ENCODE results near the gene ATRIP. TPM values are rescaled to one million over a fixed set of nuclear protein-coding genes. Genes with fewer than 3 reads are reported as not detected.
A peak's percentile ranks its signal among the peaks of the same experiment; 100 is the strongest.

The ATRIP gene
- total RNA-seq, 3 donors from 2014 or later: 17.3 to 17.6 (median 17.5) TPM

- H3K9me3 Mint-ChIP-seq: no peaks in the 10 kb centered on the region
- no peaks in the 10 kb centered on the region for H3K27me3 Mint-ChIP-seq (ENCODE audit: low read depth)
- H3K4me1 Mint-ChIP-seq (ENCODE audit: low read depth): peaks cover 42% of the 10 kb centered on the region
- peaks cover 10% of the 10 kb centered on the region for H3K36me3 Mint-ChIP-seq (ENCODE audit: insufficient read depth)
- DNase-seq: no peak
- no peak overlapping the region for H3K4me3 Mint-ChIP-seq
- ATAC-seq: no peak
Measured at GRCh38 chr3:48501196-48501595, 54.7 kb downstream of the ATRIP start.

DNA sequence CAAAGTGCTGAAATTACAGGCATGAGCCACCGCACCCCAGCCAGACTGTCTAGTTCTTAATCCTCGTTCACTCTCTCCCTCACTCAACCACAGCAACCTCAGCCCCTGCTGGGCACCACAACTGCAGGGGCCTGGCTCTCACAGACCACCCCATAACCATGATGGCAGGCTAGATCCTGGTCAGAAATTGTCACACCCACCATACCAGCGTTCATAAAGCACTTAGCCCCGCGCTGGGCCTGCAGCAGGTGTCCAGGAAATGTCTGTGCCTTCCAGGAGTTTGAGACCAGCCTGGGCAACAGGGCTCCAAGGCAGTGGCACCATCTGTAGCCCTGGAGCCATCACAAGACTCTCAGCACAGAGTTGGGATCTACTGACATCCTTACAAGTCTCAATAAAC is 55.6 kb downstream of the ATRIP start:
- Mint-ChIP-seq H3K4me1 (ENCODE audit: low read depth) (peaks cover 50% of the 10 kb centered on the region), H3K4me3 (peak overlapping the region; percentile 84), H3K9me3 (no peaks in the 10 kb centered on the region), H3K27me3 (ENCODE audit: low read depth) (no peaks in the 10 kb centered on the region), H3K36me3 (ENCODE audit: insufficient read depth) (peaks cover 10% of the 10 kb centered on the region)
- no peak for DNase-seq
- no peak for ATAC-seq

- Mint-ChIP-seq H3K4me3 (peak overlapping the region; percentile 84), H3K9me3 (no peaks in the 10 kb centered on the region), H3K4me1 (ENCODE audit: low read depth) (peaks cover 56% of the 10 kb centered on the region), H3K36me3 (ENCODE audit: insufficient read depth) (peaks cover 9% of the 10 kb centered on the region), H3K27me3 (ENCODE audit: low read depth) (no peaks in the 10 kb centered on the region)
- ATAC-seq (no peak), DNase-seq (no peak)
Measured at GRCh38 chr3:48502728-48503168, 56.2 kb downstream of the ATRIP start.

GRCh38 chr3:48503401-48504050 is 57.0 kb downstream of the ATRIP start:
- Mint-ChIP-seq H3K27me3 (ENCODE audit: low read depth) (no peaks in the 10 kb centered on the region), H3K36me3 (ENCODE audit: insufficient read depth) (peaks cover 4% of the 10 kb centered on the region), H3K4me1 (ENCODE audit: low read depth) (peaks cover 57% of the 10 kb centered on the region), H3K9me3 (no peaks in the 10 kb centered on the region), H3K4me3 (peak overlapping the region; percentile 84)
- ATAC-seq (peak in 1 of 2 donors; percentile 1), DNase-seq (no peak)

DNA sequence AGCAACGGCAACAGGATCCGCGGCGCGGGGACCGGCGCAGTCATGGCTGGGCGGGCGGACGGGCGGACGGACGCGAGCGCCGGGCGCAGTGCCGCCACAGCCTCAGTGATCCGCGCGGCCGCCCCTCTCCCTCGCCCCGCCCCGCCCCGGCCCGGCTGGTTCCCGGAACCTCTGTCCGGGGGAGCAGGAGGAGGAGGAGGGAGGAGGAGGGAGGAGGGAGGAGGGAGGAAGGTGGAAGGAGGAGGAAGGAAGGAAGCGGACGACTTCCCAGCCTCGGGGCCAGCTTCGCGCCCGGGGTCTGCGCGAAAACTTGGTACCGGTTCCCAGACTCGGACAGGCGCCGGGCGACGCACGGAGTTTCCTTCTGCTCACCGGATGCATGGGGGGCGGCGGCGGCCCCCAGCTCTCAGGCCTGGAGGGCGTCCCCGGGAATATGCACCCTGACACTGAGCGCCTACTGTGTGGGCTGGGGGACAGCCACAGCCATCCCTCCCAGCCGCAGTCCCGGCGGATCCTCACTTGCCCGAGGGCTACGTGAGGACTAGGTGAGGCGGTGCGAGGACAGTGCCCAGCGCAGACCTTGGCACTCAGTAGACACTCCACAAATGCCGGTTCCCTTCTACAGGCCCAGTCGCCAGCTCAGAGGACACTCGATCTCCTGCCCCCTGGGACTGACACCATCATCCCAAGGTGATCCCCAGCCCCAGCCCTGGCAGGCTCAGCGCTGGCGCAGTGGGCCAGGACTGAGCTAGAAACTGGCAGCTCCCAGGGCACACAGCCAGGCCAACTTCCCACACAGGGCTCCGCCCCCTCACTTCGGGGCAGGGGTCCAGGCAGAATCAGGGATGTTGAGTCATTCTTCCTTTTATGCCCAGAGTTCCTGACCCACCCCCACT is 57.8 kb downstream of the ATRIP start, which contains the start of gene SHISA5:
Gene SHISA5, minus strand, starts transcription at position 124 of the 896 bp plus-strand sequence. Its CDS starts 80 bp downstream, at position 44.
- peak; percentile 40 for DNase-seq
- H3K9me3 Mint-ChIP-seq: no peaks in the 10 kb centered on the region
- H3K4me3 Mint-ChIP-seq: peak within 1 kb of the TSS; percentile 84
- H3K4me1 Mint-ChIP-seq (ENCODE audit: low read depth): peaks cover 57% of the 10 kb centered on the region
- peaks cover 4% of the 10 kb centered on the region for H3K36me3 Mint-ChIP-seq (ENCODE audit: insufficient read depth)
- no peaks in the 10 kb centered on the region for H3K27me3 Mint-ChIP-seq (ENCODE audit: low read depth)
- peak; percentile 72 to 73 for ATAC-seq

DNA sequence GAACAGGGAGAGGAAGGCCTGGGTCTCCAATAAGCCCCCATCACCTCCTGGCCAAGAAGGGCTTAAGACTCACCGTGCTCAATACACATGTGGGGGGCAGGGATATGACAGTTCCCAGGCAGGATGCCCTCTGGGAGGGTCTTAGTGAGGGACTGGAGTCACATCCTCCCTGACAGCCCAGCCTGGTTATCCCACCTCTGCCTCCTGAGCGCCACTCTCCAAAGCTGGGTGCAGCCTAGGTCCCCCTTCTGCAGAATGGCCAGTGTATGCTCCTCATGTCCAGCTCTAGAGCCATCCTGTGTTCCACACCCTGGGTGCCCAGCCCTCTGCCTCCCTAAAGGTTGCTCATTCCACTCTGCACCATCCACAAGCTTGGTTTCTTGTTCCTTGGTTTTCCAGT is 58.6 kb downstream of the ATRIP start:
- ATAC-seq (no peak), DNase-seq (no peak)
- Mint-ChIP-seq H3K27me3 (ENCODE audit: low read depth) (no peaks in the 10 kb centered on the region), H3K9me3 (no peaks in the 10 kb centered on the region), H3K36me3 (ENCODE audit: insufficient read depth) (peaks cover 2% of the 10 kb centered on the region), H3K4me3 (peak overlapping the region; percentile 84), H3K4me1 (ENCODE audit: low read depth) (peaks cover 57% of the 10 kb centered on the region)

- no peak for DNase-seq
- Mint-ChIP-seq H3K9me3 (no peaks in the 10 kb centered on the region), H3K27me3 (ENCODE audit: low read depth) (no peaks in the 10 kb centered on the region), H3K4me3 (peak overlapping the region; percentile 48), H3K36me3 (ENCODE audit: insufficient read depth) (no peaks in the 10 kb centered on the region), H3K4me1 (ENCODE audit: low read depth) (peaks cover 54% of the 10 kb centered on the region)
- ATAC-seq: no peak
Measured at GRCh38 chr3:48505968-48506504, 59.5 kb downstream of the ATRIP start.

DNA sequence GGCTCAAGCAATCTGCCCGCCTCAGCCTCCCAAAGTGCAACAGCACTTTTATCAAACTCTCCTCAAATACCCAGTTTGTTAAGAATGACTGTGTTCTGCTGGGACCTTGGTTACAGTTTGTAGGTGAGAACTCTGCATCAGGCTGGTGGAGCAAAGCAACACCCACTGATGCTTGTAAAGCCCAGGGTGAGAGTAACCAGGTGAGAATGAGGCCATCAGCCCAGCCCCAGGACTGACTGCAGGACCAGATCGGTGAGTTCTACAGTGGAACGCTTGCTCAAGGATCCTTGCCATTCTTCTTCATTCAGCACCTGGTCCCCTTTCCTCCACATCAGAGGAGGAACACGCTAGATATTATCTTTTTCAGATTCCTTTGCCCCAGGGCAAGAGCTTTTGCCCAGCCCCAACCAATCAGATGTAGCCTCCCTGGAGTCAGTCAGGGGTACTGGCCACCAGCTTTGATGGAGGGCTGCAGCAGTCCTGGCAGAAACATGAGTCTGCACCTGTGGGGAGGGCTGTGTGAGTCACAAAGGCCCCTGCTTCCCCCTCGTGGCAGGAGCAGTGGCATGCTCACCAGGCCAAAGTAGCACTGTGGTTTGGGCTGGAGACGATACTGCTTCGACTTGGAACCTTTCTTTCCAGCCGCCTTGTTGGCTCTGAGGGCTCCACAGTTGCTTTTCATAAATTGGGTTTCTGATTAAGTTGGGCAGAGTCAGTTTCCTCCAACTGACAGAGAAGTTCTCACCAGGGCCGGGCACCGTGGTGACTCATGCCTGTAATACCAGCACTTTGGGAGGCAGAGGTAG is 60.9 kb downstream of the ATRIP start:
- Mint-ChIP-seq H3K27me3 (ENCODE audit: low read depth) (no peaks in the 10 kb centered on the region), H3K4me3 (peak overlapping the region; percentile 49), H3K36me3 (ENCODE audit: insufficient read depth) (no peaks in the 10 kb centered on the region), H3K9me3 (no peaks in the 10 kb centered on the region), H3K4me1 (ENCODE audit: low read depth) (peaks cover 51% of the 10 kb centered on the region)
- peak; percentile 81 to 82 for ATAC-seq
- DNase-seq: peak; percentile 67

DNA sequence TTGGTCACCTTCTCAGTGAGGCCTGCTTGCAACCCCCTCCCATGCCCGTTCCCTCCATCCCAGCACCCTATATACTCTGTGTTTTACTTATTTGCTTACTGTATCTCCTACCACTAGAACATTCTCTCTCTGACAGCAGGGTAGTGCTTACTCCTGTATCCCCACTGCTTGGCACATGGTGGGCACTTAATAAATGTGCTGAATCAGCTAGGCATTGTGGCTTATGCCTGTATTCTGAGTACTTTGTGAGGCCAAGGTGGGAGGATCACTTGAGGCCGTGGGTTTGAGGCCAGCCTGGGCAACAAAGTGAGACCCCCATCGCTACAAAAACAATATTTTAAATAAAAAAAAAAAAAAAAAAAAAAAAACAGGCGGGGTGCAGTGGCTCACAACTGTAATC is 65.0 kb downstream of the ATRIP start:
- no peaks in the 10 kb centered on the region for H3K36me3 Mint-ChIP-seq (ENCODE audit: insufficient read depth)
- no peaks in the 10 kb centered on the region for H3K9me3 Mint-ChIP-seq
- H3K4me1 Mint-ChIP-seq (ENCODE audit: low read depth): peaks cover 60% of the 10 kb centered on the region
- no peak overlapping the region for H3K4me3 Mint-ChIP-seq
- DNase-seq (no peak), ATAC-seq (no peak)
- no peaks in the 10 kb centered on the region for H3K27me3 Mint-ChIP-seq (ENCODE audit: low read depth)

GRCh38 chr3:48514431-48515227 is 68.1 kb downstream of the ATRIP start:
- no peak for DNase-seq
- Mint-ChIP-seq H3K4me1 (ENCODE audit: low read depth) (peaks cover 77% of the 10 kb centered on the region), H3K9me3 (no peaks in the 10 kb centered on the region), H3K4me3 (peak overlapping the region; percentile 26), H3K36me3 (ENCODE audit: insufficient read depth) (no peaks in the 10 kb centered on the region), H3K27me3 (ENCODE audit: low read depth) (no peaks in the 10 kb centered on the region)
- peak; percentile 42 to 55 for ATAC-seq

Other genes with a start within 250 kb of the ATRIP start
- gene CAMP, start 223.2 kb upstream of the ATRIP start, total RNA-seq: not detected
- gene ZNF589, start 205.6 kb upstream of the ATRIP start, total RNA-seq: 10 to 100 TPM; 21.4 to 22.5 (median 21.5) TPM
- 10 to 100 TPM; 35.4 to 44.1 (median 37.9) TPM for gene NME6, start 145.4 kb upstream of the ATRIP start, total RNA-seq
- not detected for gene SPINK8, start 113.1 kb upstream of the ATRIP start, total RNA-seq
- not detected for gene FBXW12, start 74.5 kb upstream of the ATRIP start, total RNA-seq
- gene PLXNB1, start 16.7 kb upstream of the ATRIP start, total RNA-seq: 1 to 10 TPM; 6.0 to 7.2 (median 6.8) TPM
- 10 to 100 TPM; 21.7 to 29.4 (median 24.7) TPM for gene CCDC51, start 6.6 kb upstream of the ATRIP start, total RNA-seq
- gene TMA7, start 6.5 kb upstream of the ATRIP start, total RNA-seq: 100 to 1,000 TPM; 306 to 337 (median 326) TPM
- gene SHISA5, start 57.4 kb downstream of the ATRIP start, total RNA-seq: 10 to 100 TPM; 59.9 to 88.8 (median 62.7) TPM
- gene PFKFB4, start 110.1 kb downstream of the ATRIP start, total RNA-seq: under 1 TPM; 0.65 to 0.92 (median 0.78) TPM
- gene UCN2, start 117.0 kb downstream of the ATRIP start, total RNA-seq: under 1 TPM in 1 of 3 donors, not detected in 2; 0.13 TPM
- gene COL7A1, start 148.6 kb downstream of the ATRIP start, total RNA-seq: under 1 TPM; 0.38 to 0.53 (median 0.40) TPM
- gene UQCRC1, start 162.9 kb downstream of the ATRIP start, total RNA-seq: 100 to 1,000 TPM; 178 to 200 (median 193) TPM
- not detected for gene TMEM89, start 175.0 kb downstream of the ATRIP start, total RNA-seq
- gene SLC26A6, start 188.7 kb downstream of the ATRIP start, total RNA-seq: 10 to 100 TPM; 14.4 to 17.5 (median 17.2) TPM
- 10 to 100 TPM; 11.0 to 15.0 (median 12.3) TPM for gene CELSR3, start 216.1 kb downstream of the ATRIP start, total RNA-seq
- 10 to 100 TPM; 21.3 to 24.3 (median 22.0) TPM for gene NCKIPSD, start 239.2 kb downstream of the ATRIP start, total RNA-seq